Measurements from ENCODE around the gene SNAPC2.

DNA sequence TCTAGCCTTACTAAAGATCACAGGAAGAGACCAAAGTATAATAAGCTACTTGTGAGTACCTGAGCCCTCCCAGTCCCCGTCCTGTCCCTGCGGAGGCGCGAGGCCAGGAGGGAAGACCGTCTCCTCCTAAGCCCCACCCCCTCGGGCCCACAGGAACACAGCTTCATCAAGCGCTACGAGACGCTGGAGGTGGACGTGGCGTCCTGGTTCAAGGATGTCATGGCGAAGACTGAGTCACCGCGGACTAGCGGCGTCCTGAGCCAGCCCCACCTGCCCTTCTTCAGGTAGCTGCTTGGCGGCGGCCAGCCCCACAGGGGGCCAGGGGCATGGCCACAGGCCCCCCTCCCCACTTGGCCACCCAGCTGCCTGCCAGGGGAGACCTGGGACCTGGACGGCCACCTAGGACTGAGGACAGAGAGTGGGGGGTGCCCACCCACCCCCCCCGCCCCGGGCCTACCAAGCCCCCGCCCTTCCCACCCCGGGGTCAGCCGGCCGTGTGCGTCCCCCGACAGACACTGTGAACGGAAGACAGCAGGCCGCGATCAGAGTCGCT, 7.9 kb upstream of the SNAPC2 start:
- TF ChIP-seq, protein P1, sequence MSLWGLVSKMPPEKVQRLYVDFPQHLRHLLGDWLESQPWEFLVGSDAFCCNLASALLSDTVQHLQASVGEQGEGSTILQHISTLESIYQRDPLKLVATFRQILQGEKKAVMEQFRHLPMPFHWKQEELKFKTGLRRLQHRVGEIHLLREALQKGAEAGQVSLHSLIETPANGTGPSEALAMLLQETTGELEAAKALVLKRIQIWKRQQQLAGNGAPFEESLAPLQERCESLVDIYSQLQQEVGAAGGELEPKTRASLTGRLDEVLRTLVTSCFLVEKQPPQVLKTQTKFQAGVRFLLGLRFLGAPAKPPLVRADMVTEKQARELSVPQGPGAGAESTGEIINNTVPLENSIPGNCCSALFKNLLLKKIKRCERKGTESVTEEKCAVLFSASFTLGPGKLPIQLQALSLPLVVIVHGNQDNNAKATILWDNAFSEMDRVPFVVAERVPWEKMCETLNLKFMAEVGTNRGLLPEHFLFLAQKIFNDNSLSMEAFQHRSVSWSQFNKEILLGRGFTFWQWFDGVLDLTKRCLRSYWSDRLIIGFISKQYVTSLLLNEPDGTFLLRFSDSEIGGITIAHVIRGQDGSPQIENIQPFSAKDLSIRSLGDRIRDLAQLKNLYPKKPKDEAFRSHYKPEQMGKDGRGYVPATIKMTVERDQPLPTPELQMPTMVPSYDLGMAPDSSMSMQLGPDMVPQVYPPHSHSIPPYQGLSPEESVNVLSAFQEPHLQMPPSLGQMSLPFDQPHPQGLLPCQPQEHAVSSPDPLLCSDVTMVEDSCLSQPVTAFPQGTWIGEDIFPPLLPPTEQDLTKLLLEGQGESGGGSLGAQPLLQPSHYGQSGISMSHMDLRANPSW (CRISPR knock-in tag; conservative IDR thresholded peaks at IDR 0.05; ENCODE audit: low read depth), result no peak
- TF ChIP-seq NR1H2 (CRISPR knock-in tag; IDR thresholded peaks at IDR 0.05) (no peak), CREB1 (CRISPR knock-in tag; IDR thresholded peaks at IDR 0.05) (no peak), ZBTB21 (CRISPR knock-in tag; IDR thresholded peaks at IDR 0.05; ENCODE audit: borderline replicate concordance) (no peak), ESRRA (CRISPR knock-in tag; IDR thresholded peaks at IDR 0.05; ENCODE audit: borderline replicate concordance) (no peak), SMAD3 (CRISPR knock-in tag; IDR thresholded peaks at IDR 0.05; ENCODE audit: borderline replicate concordance) (no peak), ZNF121 (CRISPR knock-in tag; IDR thresholded peaks at IDR 0.05) (no peak)
- TF ChIP-seq, protein P2, sequence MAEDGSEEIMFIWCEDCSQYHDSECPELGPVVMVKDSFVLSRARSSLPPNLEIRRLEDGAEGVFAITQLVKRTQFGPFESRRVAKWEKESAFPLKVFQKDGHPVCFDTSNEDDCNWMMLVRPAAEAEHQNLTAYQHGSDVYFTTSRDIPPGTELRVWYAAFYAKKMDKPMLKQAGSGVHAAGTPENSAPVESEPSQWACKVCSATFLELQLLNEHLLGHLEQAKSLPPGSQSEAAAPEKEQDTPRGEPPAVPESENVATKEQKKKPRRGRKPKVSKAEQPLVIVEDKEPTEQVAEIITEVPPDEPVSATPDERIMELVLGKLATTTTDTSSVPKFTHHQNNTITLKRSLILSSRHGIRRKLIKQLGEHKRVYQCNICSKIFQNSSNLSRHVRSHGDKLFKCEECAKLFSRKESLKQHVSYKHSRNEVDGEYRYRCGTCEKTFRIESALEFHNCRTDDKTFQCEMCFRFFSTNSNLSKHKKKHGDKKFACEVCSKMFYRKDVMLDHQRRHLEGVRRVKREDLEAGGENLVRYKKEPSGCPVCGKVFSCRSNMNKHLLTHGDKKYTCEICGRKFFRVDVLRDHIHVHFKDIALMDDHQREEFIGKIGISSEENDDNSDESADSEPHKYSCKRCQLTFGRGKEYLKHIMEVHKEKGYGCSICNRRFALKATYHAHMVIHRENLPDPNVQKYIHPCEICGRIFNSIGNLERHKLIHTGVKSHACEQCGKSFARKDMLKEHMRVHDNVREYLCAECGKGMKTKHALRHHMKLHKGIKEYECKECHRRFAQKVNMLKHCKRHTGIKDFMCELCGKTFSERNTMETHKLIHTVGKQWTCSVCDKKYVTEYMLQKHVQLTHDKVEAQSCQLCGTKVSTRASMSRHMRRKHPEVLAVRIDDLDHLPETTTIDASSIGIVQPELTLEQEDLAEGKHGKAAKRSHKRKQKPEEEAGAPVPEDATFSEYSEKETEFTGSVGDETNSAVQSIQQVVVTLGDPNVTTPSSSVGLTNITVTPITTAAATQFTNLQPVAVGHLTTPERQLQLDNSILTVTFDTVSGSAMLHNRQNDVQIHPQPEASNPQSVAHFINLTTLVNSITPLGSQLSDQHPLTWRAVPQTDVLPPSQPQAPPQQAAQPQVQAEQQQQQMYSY (CRISPR knock-in tag; IDR thresholded peaks at IDR 0.05), result no peak
- TF ChIP-seq, protein P3, sequence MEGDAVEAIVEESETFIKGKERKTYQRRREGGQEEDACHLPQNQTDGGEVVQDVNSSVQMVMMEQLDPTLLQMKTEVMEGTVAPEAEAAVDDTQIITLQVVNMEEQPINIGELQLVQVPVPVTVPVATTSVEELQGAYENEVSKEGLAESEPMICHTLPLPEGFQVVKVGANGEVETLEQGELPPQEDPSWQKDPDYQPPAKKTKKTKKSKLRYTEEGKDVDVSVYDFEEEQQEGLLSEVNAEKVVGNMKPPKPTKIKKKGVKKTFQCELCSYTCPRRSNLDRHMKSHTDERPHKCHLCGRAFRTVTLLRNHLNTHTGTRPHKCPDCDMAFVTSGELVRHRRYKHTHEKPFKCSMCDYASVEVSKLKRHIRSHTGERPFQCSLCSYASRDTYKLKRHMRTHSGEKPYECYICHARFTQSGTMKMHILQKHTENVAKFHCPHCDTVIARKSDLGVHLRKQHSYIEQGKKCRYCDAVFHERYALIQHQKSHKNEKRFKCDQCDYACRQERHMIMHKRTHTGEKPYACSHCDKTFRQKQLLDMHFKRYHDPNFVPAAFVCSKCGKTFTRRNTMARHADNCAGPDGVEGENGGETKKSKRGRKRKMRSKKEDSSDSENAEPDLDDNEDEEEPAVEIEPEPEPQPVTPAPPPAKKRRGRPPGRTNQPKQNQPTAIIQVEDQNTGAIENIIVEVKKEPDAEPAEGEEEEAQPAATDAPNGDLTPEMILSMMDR (IDR thresholded peaks at IDR 0.05), result no peak

All from WTC11 (cell line).